ENCODE measurements around the gene ODF2. TPM values are rescaled to one million over a fixed set of nuclear protein-coding genes. Genes with fewer than 3 reads are reported as not detected.
"Not testable (repeated sequence)": the region's sequence is repeated elsewhere in the genome, so short reads cannot be mapped to it uniquely, and the experiment has no call there.

ODF2 gene
- total RNA-seq, 1 donor from 2014 or later: 12.0 TPM

DNA sequence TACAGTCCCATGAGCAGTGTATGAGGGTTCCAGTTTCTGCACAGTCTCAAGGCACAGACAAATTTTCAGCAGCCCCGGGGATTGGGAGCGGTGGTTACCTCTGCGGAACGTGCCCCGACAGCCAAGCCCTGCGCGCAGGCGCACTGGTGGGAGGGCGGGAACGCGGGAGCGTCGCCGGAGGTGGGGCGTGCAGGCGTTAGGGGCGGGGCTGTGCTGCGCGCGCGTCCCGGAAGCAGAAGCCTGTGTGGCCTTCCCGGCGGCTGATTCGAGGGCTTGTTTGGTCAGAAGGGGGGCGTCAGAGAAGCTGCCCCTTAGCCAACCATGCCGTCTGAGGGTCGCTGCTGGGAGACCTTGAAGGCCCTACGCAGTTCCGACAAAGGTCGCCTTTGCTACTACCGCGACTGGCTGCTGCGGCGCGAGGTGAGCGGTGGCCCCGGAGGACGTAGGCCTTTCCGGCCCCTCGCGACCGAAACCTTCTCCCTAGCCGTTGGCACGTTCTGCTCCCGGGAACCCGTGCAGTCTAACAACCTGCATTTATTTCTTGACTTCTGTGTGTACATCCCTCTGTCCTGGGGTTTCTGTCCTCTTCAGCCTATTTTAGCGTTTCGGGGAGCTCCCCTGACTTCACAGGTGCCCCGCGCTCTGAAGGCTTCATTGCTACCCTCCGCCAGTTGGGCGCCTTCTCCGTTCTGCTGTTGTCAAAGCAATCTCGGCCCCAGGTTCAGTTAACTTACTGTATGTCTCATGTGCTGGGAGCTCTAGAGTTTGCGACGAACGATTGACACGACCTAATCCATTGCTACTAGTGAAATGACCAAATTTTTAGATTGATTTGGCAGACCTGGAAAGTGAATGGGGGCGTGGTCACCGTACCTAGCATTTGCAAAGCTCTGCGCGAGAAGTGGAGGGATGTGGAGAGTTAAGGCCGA lies 48.9 kb downstream of the ODF2 start, which contains the start of gene GLE1:
TSS of gene GLE1 (plus strand) at position 235 of the 929 bp plus-strand sequence. CDS start at position 322, 87 bp downstream.
- peak; percentile 98 for DNase-seq
- peak; percentile 100 for ATAC-seq (ENCODE audit: poor library complexity)
- intact Hi-C loops (cut with DNase I): no loop called here

GRCh38 chr9:128505414-128505765 lies 49.6 kb downstream of the ODF2 start:
- ATAC-seq (ENCODE audit: poor library complexity): no peak
- no peak for DNase-seq
- intact Hi-C loops (cut with DNase I): no loop called here

DNA sequence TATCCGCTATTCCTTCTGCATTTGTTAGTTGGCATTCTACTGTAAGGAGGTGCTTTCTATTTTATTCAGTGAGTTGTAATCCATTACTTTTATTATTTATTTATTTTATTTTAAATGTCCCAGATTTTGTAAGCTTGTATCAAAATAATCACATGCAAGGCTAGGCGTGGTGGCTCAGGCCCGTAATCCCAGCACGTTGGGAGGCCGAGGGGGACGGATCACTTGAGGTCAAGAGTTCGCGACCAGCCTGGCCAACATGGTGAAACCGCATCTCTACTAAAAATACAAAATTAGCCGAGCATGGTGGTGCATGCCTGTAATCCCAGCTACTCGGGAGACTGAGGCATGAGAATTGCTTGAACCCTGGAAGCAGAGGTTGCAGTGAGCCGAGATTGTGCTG lies 50.1 kb downstream of the ODF2 start:
- intact Hi-C loops (cut with DNase I); DNase-seq; ATAC-seq (ENCODE audit: poor library complexity): not testable (repeated sequence)

DNA sequence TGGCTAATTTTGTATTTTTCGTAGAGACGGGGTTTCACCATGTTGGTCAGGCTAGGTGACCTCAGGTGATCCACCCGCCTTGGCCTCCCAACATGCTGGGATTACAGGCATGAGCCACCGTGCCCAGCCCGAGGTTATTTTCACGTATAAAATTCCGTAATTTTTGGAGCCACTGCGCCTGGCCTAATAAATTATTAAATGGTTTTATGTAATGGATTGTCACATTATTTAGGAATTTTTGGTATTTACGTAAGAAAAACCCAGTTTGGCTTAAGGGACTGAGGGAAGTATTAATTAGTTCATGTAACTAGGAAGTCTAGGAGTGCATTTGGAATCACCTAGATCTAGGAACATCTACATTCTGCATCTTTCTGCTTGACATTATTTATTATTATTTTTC lies 57.0 kb downstream of the ODF2 start:
- DNase-seq (no peak), ATAC-seq (ENCODE audit: poor library complexity) (no peak)
- intact Hi-C loops (cut with DNase I): no loop called here

GRCh38 chr9:128521956-128522355 lies 66.2 kb downstream of the ODF2 start:
- intact Hi-C loops (cut with DNase I): no loop called here
- ATAC-seq (ENCODE audit: poor library complexity): no peak
- no peak for DNase-seq

- ATAC-seq (ENCODE audit: poor library complexity) (peak; percentile 49), DNase-seq (peak; percentile 60)
- intact Hi-C loops (cut with DNase I): no loop called here
Measured at GRCh38 chr9:128523199-128523925, 67.6 kb downstream of the ODF2 start.

DNA sequence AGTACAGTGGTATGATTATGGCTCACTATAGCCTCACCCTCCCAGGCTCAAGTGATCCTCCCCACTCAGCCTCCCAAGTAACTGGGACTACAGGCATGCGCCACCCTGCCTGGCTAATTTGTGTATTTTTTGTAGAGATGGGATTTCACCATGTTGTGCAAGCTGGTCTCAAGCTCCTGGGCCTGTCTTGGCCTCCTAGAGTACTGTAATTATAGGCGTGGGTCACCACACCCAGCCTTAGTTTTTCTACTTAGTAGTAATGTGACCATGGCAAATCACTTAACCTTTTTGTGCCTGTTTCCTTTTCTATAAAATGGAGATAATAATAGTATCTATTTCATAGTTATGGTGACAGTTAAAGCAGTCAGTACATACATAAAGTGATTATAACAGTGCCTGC lies 70.9 kb downstream of the ODF2 start:
- DNase-seq (no peak), ATAC-seq (ENCODE audit: poor library complexity) (no peak)

GRCh38 chr9:128528445-128529160 lies 72.8 kb downstream of the ODF2 start:
- DNase-seq (no peak), ATAC-seq (ENCODE audit: poor library complexity) (no peak)
- intact Hi-C loops (cut with DNase I): no loop called here

More for the DNA sequence above, 70.9 kb downstream of the ODF2 start:
- intact Hi-C loops (cut with DNase I): no loop called here

DNA sequence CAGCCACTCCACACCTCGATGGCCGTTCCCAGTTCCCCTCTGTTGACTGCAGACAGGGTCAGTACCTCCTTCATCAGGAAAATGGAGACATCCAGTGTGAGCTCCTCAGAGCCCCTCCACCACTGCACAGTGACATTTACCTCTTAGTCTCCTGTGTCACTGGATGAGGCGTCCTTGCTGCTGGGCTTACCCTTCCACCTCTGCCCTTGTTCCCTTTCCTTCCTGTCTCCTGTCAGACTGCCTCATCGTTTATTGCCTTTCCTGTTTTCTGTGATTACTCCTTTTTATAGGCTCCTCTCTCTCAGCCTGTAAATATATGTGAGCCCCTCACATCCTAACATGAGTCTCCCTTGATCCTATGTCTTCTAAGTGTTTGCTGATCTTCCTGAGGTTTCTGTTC lies 73.4 kb downstream of the ODF2 start:
- intact Hi-C loops (cut with DNase I): no loop called here
- ATAC-seq (ENCODE audit: poor library complexity) (no peak), DNase-seq (no peak)

- intact Hi-C loops (cut with DNase I): no loop called here
- no peak for ATAC-seq (ENCODE audit: poor library complexity)
Measured at GRCh38 chr9:128532581-128532980, 76.8 kb downstream of the ODF2 start.

GRCh38 chr9:128540634-128541360 lies 85.0 kb downstream of the ODF2 start:
- no peak for DNase-seq

More at GRCh38 chr9:128532581-128532980, 76.8 kb downstream of the ODF2 start:
- DNase-seq: no peak

DNA sequence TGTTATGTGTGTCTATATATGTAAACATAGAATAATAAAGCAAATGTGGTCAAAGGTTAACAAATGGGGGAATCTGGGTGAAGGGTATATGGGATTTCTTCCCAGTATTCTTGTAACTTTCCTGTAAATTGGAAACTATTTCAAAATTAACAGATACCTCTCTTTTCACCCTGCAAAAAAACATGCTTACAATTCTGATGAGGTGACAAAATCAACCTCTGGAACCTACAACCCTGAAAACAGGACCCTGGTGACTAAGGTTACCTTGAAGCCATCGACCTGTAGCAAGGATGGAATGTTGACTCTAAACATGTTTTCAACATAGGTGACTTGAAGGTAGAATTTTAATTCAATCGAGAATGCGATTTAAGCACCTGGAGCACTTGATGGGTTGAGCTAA lies 90.7 kb downstream of the ODF2 start:
- DNase-seq (no peak), ATAC-seq (ENCODE audit: poor library complexity) (no peak)
- intact Hi-C loops (cut with DNase I): no loop called here

More at GRCh38 chr9:128540634-128541360, 85.0 kb downstream of the ODF2 start:
- ATAC-seq (ENCODE audit: poor library complexity): peak; percentile 87
- intact Hi-C loops (cut with DNase I): no loop called here

DNA sequence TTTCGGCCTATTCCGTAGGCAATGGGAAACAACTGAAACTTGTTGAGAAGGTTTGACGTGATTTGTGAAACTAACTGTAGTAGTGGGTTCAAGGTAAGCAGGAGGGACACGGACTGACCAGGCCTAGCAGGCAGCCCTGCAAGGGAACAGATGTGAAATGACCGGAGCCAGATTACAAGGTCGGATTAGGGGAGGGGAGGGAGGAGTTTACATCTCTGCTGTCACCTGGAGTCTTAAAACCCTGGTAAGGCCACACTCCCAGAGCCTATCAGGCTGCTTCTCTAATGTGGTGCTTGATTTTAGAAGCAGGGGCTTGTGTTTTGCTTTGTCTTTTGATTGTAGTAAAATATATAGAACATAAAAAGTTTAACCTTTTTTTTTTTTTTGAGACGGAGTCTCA lies 93.1 kb downstream of the ODF2 start:
- intact Hi-C loops (cut with DNase I): no loop called here
- ATAC-seq (ENCODE audit: poor library complexity) (no peak), DNase-seq (no peak)

GRCh38 chr9:128550226-128550625 lies 94.4 kb downstream of the ODF2 start:
- intact Hi-C loops (cut with DNase I): loop anchor here (5.0 kb wide), 1 partner anchor 93 kb away; the partner anchor contains the start of gene ODF2
- ATAC-seq (ENCODE audit: poor library complexity): no peak
- no peak for DNase-seq

Other genes starting within 250 kb of the ODF2 start
- gene GOLGA2, start 180.0 kb upstream of the ODF2 start, total RNA-seq: 77.7 TPM
- 16.3 TPM for gene SWI5, start 179.7 kb upstream of the ODF2 start, total RNA-seq
- gene TRUB2, start 133.6 kb upstream of the ODF2 start, total RNA-seq: 35.5 TPM
- gene COQ4, start 133.2 kb upstream of the ODF2 start, total RNA-seq: 29.5 TPM
- 19.0 TPM for gene SLC27A4, start 115.5 kb upstream of the ODF2 start, total RNA-seq
- 56.9 TPM for gene URM1, start 84.6 kb upstream of the ODF2 start, total RNA-seq
- gene CERCAM, start 35.1 kb upstream of the ODF2 start, total RNA-seq: 7.2 TPM
- gene GLE1, start 48.7 kb downstream of the ODF2 start, total RNA-seq: 18.7 TPM
- gene SPTAN1, start 96.6 kb downstream of the ODF2 start, total RNA-seq: 203 TPM
- 40.0 TPM for gene DYNC2I2, start 200.8 kb downstream of the ODF2 start, total RNA-seq
- 167 TPM for gene SET, start 233.2 kb downstream of the ODF2 start, total RNA-seq
- 5.7 TPM for gene PKN3, start 246.5 kb downstream of the ODF2 start, total RNA-seq

Data from Right ventricle myocardium superior (tissue), 1 donor.